NCI-H526 treated with DMSO at 0.1 percent for 48 hours (cell line): ENCODE data around the gene TCP1.
"Not testable (repeated sequence)": the region's sequence is repeated elsewhere in the genome, so short reads cannot be mapped to it uniquely, and the experiment has no call there.

Source experiments
- DNase-seq: peaks from one replicate; lab custom pipeline; 2025; lab: John Stamatoyannopoulos, UW

The TCP1 gene

GRCh38 chr6:159772196-159772595 lies 17.2 kb downstream of the TCP1 start:
- DNase-seq, result no peak

- no peak for DNase-seq
Measured at GRCh38 chr6:159769470-159769869, 19.9 kb downstream of the TCP1 start.

- DNase-seq, result no peak
Measured at GRCh38 chr6:159766906-159767305, 22.5 kb downstream of the TCP1 start.

- peak; percentile 29 for DNase-seq
Measured at GRCh38 chr6:159762681-159763293, 26.6 kb downstream of the TCP1 start.

GRCh38 chr6:159761873-159762680 lies 27.3 kb downstream of the TCP1 start, which contains the start of gene ACAT2:
ACAT2 (plus strand) TSS chr6:159762045; CDS start chr6:159762088, 43 bp downstream.
- DNase-seq, result peak; percentile 92

GRCh38 chr6:159761129-159761872 lies 28.1 kb downstream of the TCP1 start:
- DNase-seq, result no peak

GRCh38 chr6:159760602-159761057 lies 28.8 kb downstream of the TCP1 start:
- DNase-seq, result no peak

GRCh38 chr6:159759645-159760044 lies 29.8 kb downstream of the TCP1 start:
- no peak for DNase-seq

- no peak for DNase-seq
Measured at GRCh38 chr6:159758031-159759001, 31.1 kb downstream of the TCP1 start.

- no peak for DNase-seq
Measured at GRCh38 chr6:159756508-159756907, 32.9 kb downstream of the TCP1 start.

- no peak for DNase-seq
Measured at GRCh38 chr6:159754959-159755914, 34.2 kb downstream of the TCP1 start.

GRCh38 chr6:159754401-159754800 lies 35.0 kb downstream of the TCP1 start:
- no peak for DNase-seq

- no peak for DNase-seq
Measured at GRCh38 chr6:159753081-159753872, 36.1 kb downstream of the TCP1 start.

GRCh38 chr6:159751448-159751847 lies 38.0 kb downstream of the TCP1 start:
- no peak for DNase-seq

GRCh38 chr6:159748127-159748526 lies 41.3 kb downstream of the TCP1 start:
- DNase-seq, result not testable (repeated sequence)

GRCh38 chr6:159746759-159747158 lies 42.6 kb downstream of the TCP1 start:
- no peak for DNase-seq

- no peak for DNase-seq
Measured at GRCh38 chr6:159745081-159745480, 44.3 kb downstream of the TCP1 start.

- DNase-seq, result no peak
Measured at GRCh38 chr6:159742165-159742564, 47.2 kb downstream of the TCP1 start.

GRCh38 chr6:159739341-159739740 lies 50.1 kb downstream of the TCP1 start:
- DNase-seq, result no peak
